GM11168 (cell line): ENCODE results near the gene FOXO6.

Experiments used
- in situ Hi-C: fragments of 300-500 bp; cut with MboI; formaldehyde crosslinking; loops from one replicate; pipeline ENCODE4 v1.12.0; 2022; ENCODE audit warnings: low sequenced_read_pairs; ENCODE audit not compliant: unreplicated experiment

Gene FOXO6

GRCh38 chr1:41380979-41381691 lies 19.9 kb downstream of the FOXO6 start:
- in situ Hi-C loops: no loop called here

GRCh38 chr1:41381692-41382479 lies 20.7 kb downstream of the FOXO6 start:
- in situ Hi-C loops: no loop called here

- in situ Hi-C loops: no loop called here
Measured at GRCh38 chr1:41382480-41383090, 21.4 kb downstream of the FOXO6 start.

- in situ Hi-C loops: no loop called here
Measured at GRCh38 chr1:41383094-41383852, 22.0 kb downstream of the FOXO6 start.

- in situ Hi-C loops: no loop called here
Measured at GRCh38 chr1:41384579-41384978, 23.3 kb downstream of the FOXO6 start.

GRCh38 chr1:41385398-41386195 lies 24.4 kb downstream of the FOXO6 start:
- in situ Hi-C loops: no loop called here

GRCh38 chr1:41386196-41386663 lies 25.0 kb downstream of the FOXO6 start:
- in situ Hi-C loops: no loop called here

- in situ Hi-C loops: no loop called here
Measured at GRCh38 chr1:41387667-41388091, 26.4 kb downstream of the FOXO6 start.

GRCh38 chr1:41388510-41388909 lies 27.3 kb downstream of the FOXO6 start:
- in situ Hi-C loops: no loop called here

GRCh38 chr1:41389009-41389408 lies 27.8 kb downstream of the FOXO6 start:
- in situ Hi-C loops: no loop called here

- in situ Hi-C loops: no loop called here
Measured at GRCh38 chr1:41390166-41390565, 28.9 kb downstream of the FOXO6 start.

GRCh38 chr1:41390573-41390972 lies 29.3 kb downstream of the FOXO6 start:
- in situ Hi-C loops: no loop called here

GRCh38 chr1:41391834-41392527 lies 30.7 kb downstream of the FOXO6 start:
- in situ Hi-C loops: no loop called here

- in situ Hi-C loops: no loop called here
Measured at GRCh38 chr1:41392528-41392924, 31.3 kb downstream of the FOXO6 start.

GRCh38 chr1:41393716-41394368 lies 32.6 kb downstream of the FOXO6 start:
- in situ Hi-C loops: no loop called here

- in situ Hi-C loops: no loop called here
Measured at GRCh38 chr1:41394369-41394744, 33.1 kb downstream of the FOXO6 start.

GRCh38 chr1:41394959-41395956 lies 34.0 kb downstream of the FOXO6 start:
- in situ Hi-C loops: no loop called here
